ENCODE results near the gene INO80E.

- TF ChIP-seq, protein P1, sequence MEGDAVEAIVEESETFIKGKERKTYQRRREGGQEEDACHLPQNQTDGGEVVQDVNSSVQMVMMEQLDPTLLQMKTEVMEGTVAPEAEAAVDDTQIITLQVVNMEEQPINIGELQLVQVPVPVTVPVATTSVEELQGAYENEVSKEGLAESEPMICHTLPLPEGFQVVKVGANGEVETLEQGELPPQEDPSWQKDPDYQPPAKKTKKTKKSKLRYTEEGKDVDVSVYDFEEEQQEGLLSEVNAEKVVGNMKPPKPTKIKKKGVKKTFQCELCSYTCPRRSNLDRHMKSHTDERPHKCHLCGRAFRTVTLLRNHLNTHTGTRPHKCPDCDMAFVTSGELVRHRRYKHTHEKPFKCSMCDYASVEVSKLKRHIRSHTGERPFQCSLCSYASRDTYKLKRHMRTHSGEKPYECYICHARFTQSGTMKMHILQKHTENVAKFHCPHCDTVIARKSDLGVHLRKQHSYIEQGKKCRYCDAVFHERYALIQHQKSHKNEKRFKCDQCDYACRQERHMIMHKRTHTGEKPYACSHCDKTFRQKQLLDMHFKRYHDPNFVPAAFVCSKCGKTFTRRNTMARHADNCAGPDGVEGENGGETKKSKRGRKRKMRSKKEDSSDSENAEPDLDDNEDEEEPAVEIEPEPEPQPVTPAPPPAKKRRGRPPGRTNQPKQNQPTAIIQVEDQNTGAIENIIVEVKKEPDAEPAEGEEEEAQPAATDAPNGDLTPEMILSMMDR (IDR thresholded peaks at IDR 0.05): no peak
- TF ChIP-seq SIN3A (IDR thresholded peaks at IDR 0.05; ENCODE audit: borderline replicate concordance, insufficient read depth, low read depth, low read length): no peak
- TF ChIP-seq REST (IDR thresholded peaks at IDR 0.05; ENCODE audit: insufficient read depth in 1 of 2, low read depth in 2 of 2, low read length in 1 of 2): no peak
- TF ChIP-seq POLR2AphosphoS5 (IDR thresholded peaks at IDR 0.05; ENCODE audit: low read depth, low read length): no peak
- TF ChIP-seq TCF7L2 (IDR thresholded peaks at IDR 0.05; ENCODE audit: low read depth, low read length): no peak
Measured at GRCh38 chr16:30018731-30019158, 22.7 kb downstream of the INO80E start.
